ENCODE results near the gene CCDC192. TPM values are rescaled to one million over a fixed set of nuclear protein-coding genes. Genes with fewer than 3 reads are reported as not detected.
A peak's percentile ranks its signal among the peaks of the same experiment; 100 is the strongest.
"Not testable (repeated sequence)": the region's sequence is repeated elsewhere in the genome, so short reads cannot be mapped to it uniquely, and the experiment has no call there.

CCDC192 gene
- total RNA-seq, 1 experiment from 2014 or later: not detected

- H3K9me3 ChIP-seq (replicated peaks): no peaks in the 10 kb centered on the region
Measured at GRCh38 chr5:127839072-127839471, 135.9 kb downstream of the CCDC192 start.

DNA sequence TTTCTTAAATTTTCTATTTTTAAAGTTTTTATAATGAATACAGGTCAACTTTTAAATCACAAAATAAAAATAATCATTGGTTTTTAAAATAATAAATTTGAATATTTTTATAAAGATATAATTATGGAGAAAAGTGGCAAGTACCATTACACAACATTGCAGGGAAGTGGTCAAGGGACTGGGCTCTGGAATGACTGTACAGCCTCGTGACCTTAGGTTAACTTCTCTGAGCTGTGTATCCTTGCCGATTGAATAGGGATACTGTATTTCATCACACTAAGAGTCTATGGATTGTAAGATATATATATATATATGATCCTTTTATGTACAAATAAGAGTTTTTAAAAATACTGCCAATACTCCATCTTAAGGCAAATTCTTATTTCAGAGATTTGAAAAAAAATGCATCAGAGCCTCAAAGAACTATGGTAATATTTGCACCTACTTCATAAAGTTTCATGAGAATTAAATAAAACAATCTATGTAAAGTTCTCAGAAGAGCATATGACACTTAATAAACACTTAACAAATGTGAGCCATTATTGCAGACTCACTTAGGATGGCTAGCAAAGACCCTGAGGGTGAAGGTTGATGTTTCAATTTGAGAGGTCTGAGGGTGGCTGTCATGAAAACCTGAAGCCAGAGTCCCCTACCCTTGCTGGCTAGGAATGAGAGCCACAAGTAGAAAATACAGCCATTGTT is 136.5 kb downstream of the CCDC192 start:
- H3K36me3 ChIP-seq: no peaks in the 10 kb centered on the region
- H3K9me3 ChIP-seq (replicated peaks): no peaks in the 10 kb centered on the region
- H3K4me1 ChIP-seq (replicated peaks): peaks cover 22% of the 10 kb centered on the region
- H3K4me3 ChIP-seq: no peak overlapping the region
- H3K27me3 ChIP-seq (replicated peaks): no peaks in the 10 kb centered on the region
- no peak overlapping the region for H3K27ac ChIP-seq
- no peak for DNase-seq (ENCODE audit: low read depth in 1 of 2, low spot score in 2 of 2)

More at GRCh38 chr5:127839072-127839471, 135.9 kb downstream of the CCDC192 start:
- Histone ChIP-seq H3K4me3 (no peak overlapping the region), H3K27ac (no peak overlapping the region), H3K4me1 (replicated peaks) (peaks cover 24% of the 10 kb centered on the region), H3K27me3 (replicated peaks) (no peaks in the 10 kb centered on the region), H3K36me3 (no peaks in the 10 kb centered on the region)
- peak in 1 of 2 experiments; percentile 36 for DNase-seq (ENCODE audit: low read depth in 1 of 2, low spot score in 2 of 2)

GRCh38 chr5:127840198-127840524 is 137.0 kb downstream of the CCDC192 start:
- DNase-seq (ENCODE audit: low read depth in 1 of 2, low spot score in 2 of 2): no peak
- H3K36me3 ChIP-seq: no peaks in the 10 kb centered on the region
- H3K9me3 ChIP-seq (replicated peaks): no peaks in the 10 kb centered on the region
- H3K27ac ChIP-seq: no peak overlapping the region
- H3K27me3 ChIP-seq (replicated peaks): no peaks in the 10 kb centered on the region
- H3K4me3 ChIP-seq: no peak overlapping the region
- peaks cover 22% of the 10 kb centered on the region for H3K4me1 ChIP-seq (replicated peaks)

- no peaks in the 10 kb centered on the region for H3K9me3 ChIP-seq (replicated peaks)
- H3K36me3 ChIP-seq: no peaks in the 10 kb centered on the region
- H3K27ac ChIP-seq: no peak overlapping the region
- DNase-seq (ENCODE audit: low read depth in 1 of 2, low spot score in 2 of 2): no peak
- H3K4me1 ChIP-seq (replicated peaks): peaks cover 22% of the 10 kb centered on the region
- no peak overlapping the region for H3K4me3 ChIP-seq
- H3K27me3 ChIP-seq (replicated peaks): no peaks in the 10 kb centered on the region
Measured at GRCh38 chr5:127840809-127841208, 137.6 kb downstream of the CCDC192 start.

- no peak overlapping the region for H3K27ac ChIP-seq
- no peak overlapping the region for H3K4me3 ChIP-seq
- no peaks in the 10 kb centered on the region for H3K9me3 ChIP-seq (replicated peaks)
- DNase-seq (ENCODE audit: low read depth in 1 of 2, low spot score in 2 of 2): peak in 1 of 2 experiments; percentile 66
- peaks cover 13% of the 10 kb centered on the region for H3K4me1 ChIP-seq (replicated peaks)
- no peaks in the 10 kb centered on the region for H3K36me3 ChIP-seq
- H3K27me3 ChIP-seq (replicated peaks): no peaks in the 10 kb centered on the region
Measured at GRCh38 chr5:127844581-127845021, 141.4 kb downstream of the CCDC192 start.

GRCh38 chr5:127846884-127847283 is 143.7 kb downstream of the CCDC192 start:
- no peak for DNase-seq (ENCODE audit: low read depth in 1 of 2, low spot score in 2 of 2)
- no peaks in the 10 kb centered on the region for H3K27me3 ChIP-seq (replicated peaks)

DNA sequence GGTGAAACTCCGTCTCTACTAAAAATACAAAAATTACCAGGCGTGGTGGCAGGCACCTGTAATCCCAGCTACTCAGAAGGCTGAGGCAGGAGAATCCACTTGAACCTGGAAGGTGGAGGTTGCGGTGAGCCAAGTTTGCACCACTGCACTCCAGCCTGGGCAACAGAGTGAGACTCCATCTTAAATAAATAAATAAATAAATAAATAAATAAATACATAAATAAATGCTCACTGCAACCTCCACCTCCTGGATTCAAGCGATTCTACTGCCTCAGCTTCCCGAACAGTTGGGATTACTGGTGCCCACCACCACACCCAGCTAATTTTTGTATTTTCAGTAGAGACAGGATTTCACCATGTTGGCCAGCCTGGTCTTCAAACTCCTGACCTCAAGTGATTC is 144.4 kb downstream of the CCDC192 start:
- not testable (repeated sequence) for H3K4me3 ChIP-seq; H3K27ac ChIP-seq; H3K9me3 ChIP-seq (replicated peaks); H3K27me3 ChIP-seq (replicated peaks); DNase-seq (ENCODE audit: low read depth in 1 of 2, low spot score in 2 of 2); H3K36me3 ChIP-seq
- peaks cover 13% of the 10 kb centered on the region for H3K4me1 ChIP-seq (replicated peaks)

More at GRCh38 chr5:127846884-127847283, 143.7 kb downstream of the CCDC192 start:
- Histone ChIP-seq H3K36me3 (no peaks in the 10 kb centered on the region), H3K4me3 (no peak overlapping the region), H3K27ac (no peak overlapping the region), H3K9me3 (replicated peaks) (no peaks in the 10 kb centered on the region), H3K4me1 (replicated peaks) (peaks cover 13% of the 10 kb centered on the region)

GRCh38 chr5:127848098-127848497 is 144.9 kb downstream of the CCDC192 start:
- peaks cover 13% of the 10 kb centered on the region for H3K4me1 ChIP-seq (replicated peaks)
- H3K27ac ChIP-seq: no peak overlapping the region
- no peaks in the 10 kb centered on the region for H3K9me3 ChIP-seq (replicated peaks)
- no peaks in the 10 kb centered on the region for H3K36me3 ChIP-seq
- no peak overlapping the region for H3K4me3 ChIP-seq
- DNase-seq (ENCODE audit: low read depth in 1 of 2, low spot score in 2 of 2): no peak
- H3K27me3 ChIP-seq (replicated peaks): no peaks in the 10 kb centered on the region

GRCh38 chr5:127849408-127849807 is 146.2 kb downstream of the CCDC192 start:
- no peaks in the 10 kb centered on the region for H3K36me3 ChIP-seq

GRCh38 chr5:127849891-127850290 is 146.7 kb downstream of the CCDC192 start:
- Histone ChIP-seq H3K4me3 (no peak overlapping the region), H3K27me3 (replicated peaks) (no peaks in the 10 kb centered on the region), H3K27ac (no peak overlapping the region), H3K36me3 (no peaks in the 10 kb centered on the region), H3K9me3 (replicated peaks) (no peaks in the 10 kb centered on the region), H3K4me1 (replicated peaks) (peaks cover 7% of the 10 kb centered on the region)
- DNase-seq (ENCODE audit: low read depth in 1 of 2, low spot score in 2 of 2): no peak

More at GRCh38 chr5:127849408-127849807, 146.2 kb downstream of the CCDC192 start:
- Histone ChIP-seq H3K4me3 (no peak overlapping the region), H3K27me3 (replicated peaks) (no peaks in the 10 kb centered on the region), H3K9me3 (replicated peaks) (no peaks in the 10 kb centered on the region), H3K4me1 (replicated peaks) (peaks cover 12% of the 10 kb centered on the region), H3K27ac (no peak overlapping the region)
- no peak for DNase-seq (ENCODE audit: low read depth in 1 of 2, low spot score in 2 of 2)

DNA sequence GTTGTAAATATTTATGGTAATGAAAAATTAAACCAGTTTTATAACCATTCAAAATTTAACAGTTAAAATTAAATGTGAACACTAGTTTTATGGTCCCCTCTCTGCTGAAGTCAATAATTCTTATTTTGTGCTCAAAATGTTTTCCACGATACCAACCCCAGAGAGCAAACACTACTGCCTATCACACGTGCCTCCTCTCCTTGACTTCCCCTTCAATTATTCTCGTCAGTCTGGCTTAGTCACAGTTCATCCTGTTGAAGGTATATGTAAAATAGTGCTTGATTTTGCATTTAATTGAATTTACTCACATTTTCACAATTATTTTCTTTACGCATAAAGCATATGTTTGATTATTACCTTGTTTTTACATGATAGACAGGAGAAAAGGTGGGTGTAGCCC is 148.8 kb downstream of the CCDC192 start:
- no peaks in the 10 kb centered on the region for H3K36me3 ChIP-seq
- no peaks in the 10 kb centered on the region for H3K27me3 ChIP-seq (replicated peaks)
- H3K4me1 ChIP-seq (replicated peaks): no peaks in the 10 kb centered on the region
- DNase-seq (ENCODE audit: low read depth in 1 of 2, low spot score in 2 of 2): no peak
- no peak overlapping the region for H3K27ac ChIP-seq
- no peaks in the 10 kb centered on the region; the same call in 1 of the 2 replicates for H3K9me3 ChIP-seq (replicated peaks)
- no peak overlapping the region for H3K4me3 ChIP-seq

- Histone ChIP-seq H3K36me3 (no peaks in the 10 kb centered on the region), H3K4me1 (replicated peaks) (no peaks in the 10 kb centered on the region), H3K27ac (no peak overlapping the region), H3K4me3 (no peak overlapping the region), H3K9me3 (replicated peaks) (no peaks in the 10 kb centered on the region; the same call in 1 of the 2 replicates), H3K27me3 (replicated peaks) (no peaks in the 10 kb centered on the region)
- no peak for DNase-seq (ENCODE audit: low read depth in 1 of 2, low spot score in 2 of 2)
Measured at GRCh38 chr5:127854520-127854919, 151.3 kb downstream of the CCDC192 start.

- H3K27me3 ChIP-seq (replicated peaks): no peaks in the 10 kb centered on the region
- H3K4me3 ChIP-seq: no peak overlapping the region
- DNase-seq (ENCODE audit: low read depth in 1 of 2, low spot score in 2 of 2): no peak
- H3K36me3 ChIP-seq: no peaks in the 10 kb centered on the region
- H3K9me3 ChIP-seq (replicated peaks): no peaks in the 10 kb centered on the region; the same call in 1 of the 2 replicates
- H3K4me1 ChIP-seq (replicated peaks): no peaks in the 10 kb centered on the region
- no peak overlapping the region for H3K27ac ChIP-seq
Measured at GRCh38 chr5:127856292-127856691, 153.1 kb downstream of the CCDC192 start.

DNA sequence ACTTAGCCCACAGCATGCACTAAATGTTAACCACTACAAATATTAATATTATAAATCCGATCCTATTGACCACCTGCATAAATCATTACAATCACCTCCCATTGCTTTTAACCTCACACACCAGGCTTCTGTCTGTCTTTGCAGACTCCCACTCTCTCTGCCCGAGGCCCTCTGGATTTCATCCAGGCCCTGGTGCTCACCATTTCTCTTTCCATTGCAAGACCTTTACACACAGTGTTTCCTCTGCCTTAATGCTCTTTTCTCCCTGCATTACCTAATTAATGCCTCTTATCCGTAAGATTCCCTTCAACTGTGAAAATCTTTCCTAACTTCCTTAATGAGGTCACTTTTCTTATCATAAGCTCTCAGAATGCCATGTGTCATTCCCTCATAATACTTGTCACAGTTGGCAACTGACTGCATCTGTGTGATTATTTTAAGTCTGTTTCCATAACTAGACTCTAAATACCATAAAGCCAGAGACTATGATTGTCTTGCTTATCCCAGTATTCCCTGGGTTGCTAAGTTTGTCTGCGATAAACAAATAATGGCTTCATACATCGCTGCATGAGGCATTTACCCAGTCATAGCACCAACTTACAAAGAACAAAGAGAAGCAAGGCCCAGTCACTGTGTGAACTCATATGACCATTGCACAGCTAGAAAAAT is 155.1 kb downstream of the CCDC192 start:
- H3K4me1 ChIP-seq (replicated peaks): peaks cover 14% of the 10 kb centered on the region
- no peak for DNase-seq (ENCODE audit: low read depth in 1 of 2, low spot score in 2 of 2)
- no peaks in the 10 kb centered on the region; the same call in 1 of the 2 replicates for H3K9me3 ChIP-seq (replicated peaks)
- H3K27me3 ChIP-seq (replicated peaks): no peaks in the 10 kb centered on the region
- no peak overlapping the region for H3K4me3 ChIP-seq
- H3K27ac ChIP-seq: no peak overlapping the region
- H3K36me3 ChIP-seq: no peaks in the 10 kb centered on the region

Measured in SJSA1 (cell line).